ENCODE results near the gene GUCD1. TPM values are rescaled to one million over a fixed set of nuclear protein-coding genes. Genes with fewer than 3 reads are reported as not detected.

Gene GUCD1
- total and polyA plus RNA-seq, 2 of the 13 experiments (the other 11 are each of a cell fraction or from before 2014, with no cell fraction given), result 128 to 245 TPM

DNA sequence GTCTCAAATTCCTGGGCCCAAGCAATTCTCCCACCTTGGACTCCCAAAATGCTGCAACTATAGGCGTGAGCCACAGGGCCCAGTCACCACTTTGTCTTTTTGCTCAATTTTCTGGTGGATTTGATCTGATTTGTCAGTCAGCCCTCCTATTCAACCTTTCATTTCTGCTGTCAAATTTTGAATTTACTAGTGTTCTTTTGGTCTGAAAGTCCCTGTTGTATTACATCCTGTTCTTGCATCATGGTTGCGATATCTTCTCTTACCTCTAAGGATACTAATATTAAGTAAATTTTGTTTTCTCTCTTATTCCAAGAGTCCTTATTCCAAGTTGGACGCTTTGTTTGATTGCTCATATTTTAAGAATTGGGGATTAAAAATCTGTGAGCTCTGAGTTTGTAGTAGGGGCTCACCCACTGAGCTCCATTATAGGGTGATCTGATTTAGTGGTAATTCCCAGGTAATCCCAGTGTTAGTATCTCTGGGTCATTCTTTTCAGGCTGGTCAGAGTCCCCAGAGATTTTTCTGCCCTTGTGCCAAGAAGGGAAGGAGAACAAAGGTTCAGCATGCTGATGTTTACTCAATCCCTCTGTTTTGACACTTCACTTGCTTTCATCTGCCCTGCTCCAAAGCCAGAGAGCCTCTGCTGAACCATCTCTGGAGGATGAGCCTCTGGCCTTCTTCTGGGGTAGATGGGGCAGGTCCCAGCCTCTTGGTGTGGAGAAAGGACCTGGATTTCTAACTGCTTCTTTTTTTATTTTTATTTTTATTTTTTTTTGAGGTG is 49.8 kb downstream of the GUCD1 start (continued):
- TF ChIP-seq, protein P1, sequence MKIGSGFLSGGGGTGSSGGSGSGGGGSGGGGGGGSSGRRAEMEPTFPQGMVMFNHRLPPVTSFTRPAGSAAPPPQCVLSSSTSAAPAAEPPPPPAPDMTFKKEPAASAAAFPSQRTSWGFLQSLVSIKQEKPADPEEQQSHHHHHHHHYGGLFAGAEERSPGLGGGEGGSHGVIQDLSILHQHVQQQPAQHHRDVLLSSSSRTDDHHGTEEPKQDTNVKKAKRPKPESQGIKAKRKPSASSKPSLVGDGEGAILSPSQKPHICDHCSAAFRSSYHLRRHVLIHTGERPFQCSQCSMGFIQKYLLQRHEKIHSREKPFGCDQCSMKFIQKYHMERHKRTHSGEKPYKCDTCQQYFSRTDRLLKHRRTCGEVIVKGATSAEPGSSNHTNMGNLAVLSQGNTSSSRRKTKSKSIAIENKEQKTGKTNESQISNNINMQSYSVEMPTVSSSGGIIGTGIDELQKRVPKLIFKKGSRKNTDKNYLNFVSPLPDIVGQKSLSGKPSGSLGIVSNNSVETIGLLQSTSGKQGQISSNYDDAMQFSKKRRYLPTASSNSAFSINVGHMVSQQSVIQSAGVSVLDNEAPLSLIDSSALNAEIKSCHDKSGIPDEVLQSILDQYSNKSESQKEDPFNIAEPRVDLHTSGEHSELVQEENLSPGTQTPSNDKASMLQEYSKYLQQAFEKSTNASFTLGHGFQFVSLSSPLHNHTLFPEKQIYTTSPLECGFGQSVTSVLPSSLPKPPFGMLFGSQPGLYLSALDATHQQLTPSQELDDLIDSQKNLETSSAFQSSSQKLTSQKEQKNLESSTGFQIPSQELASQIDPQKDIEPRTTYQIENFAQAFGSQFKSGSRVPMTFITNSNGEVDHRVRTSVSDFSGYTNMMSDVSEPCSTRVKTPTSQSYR (CRISPR knock-in tag; IDR thresholded peaks at IDR 0.05; ENCODE audit: borderline replicate concordance), result peak; percentile 37; the same call in 1 of the 2 replicates
- no peak for TF ChIP-seq GABPA (IDR thresholded peaks at IDR 0.05; ENCODE audit: low read depth, low read length)
- 0 out of 2 replicates have a peak, but pooled peaks have one; percentile 30 for TF ChIP-seq GABPA (CRISPR knock-in tag; IDR thresholded peaks at IDR 0.05; ENCODE audit: low read depth)
- no peak for TF ChIP-seq ARNT (IDR thresholded peaks at IDR 0.05)
- TF ChIP-seq, protein P2, sequence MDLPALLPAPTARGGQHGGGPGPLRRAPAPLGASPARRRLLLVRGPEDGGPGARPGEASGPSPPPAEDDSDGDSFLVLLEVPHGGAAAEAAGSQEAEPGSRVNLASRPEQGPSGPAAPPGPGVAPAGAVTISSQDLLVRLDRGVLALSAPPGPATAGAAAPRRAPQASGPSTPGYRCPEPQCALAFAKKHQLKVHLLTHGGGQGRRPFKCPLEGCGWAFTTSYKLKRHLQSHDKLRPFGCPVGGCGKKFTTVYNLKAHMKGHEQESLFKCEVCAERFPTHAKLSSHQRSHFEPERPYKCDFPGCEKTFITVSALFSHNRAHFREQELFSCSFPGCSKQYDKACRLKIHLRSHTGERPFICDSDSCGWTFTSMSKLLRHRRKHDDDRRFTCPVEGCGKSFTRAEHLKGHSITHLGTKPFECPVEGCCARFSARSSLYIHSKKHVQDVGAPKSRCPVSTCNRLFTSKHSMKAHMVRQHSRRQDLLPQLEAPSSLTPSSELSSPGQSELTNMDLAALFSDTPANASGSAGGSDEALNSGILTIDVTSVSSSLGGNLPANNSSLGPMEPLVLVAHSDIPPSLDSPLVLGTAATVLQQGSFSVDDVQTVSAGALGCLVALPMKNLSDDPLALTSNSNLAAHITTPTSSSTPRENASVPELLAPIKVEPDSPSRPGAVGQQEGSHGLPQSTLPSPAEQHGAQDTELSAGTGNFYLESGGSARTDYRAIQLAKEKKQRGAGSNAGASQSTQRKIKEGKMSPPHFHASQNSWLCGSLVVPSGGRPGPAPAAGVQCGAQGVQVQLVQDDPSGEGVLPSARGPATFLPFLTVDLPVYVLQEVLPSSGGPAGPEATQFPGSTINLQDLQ (CRISPR knock-in tag; IDR thresholded peaks at IDR 0.05), result no peak
- no peak for TF ChIP-seq ATF1 (CRISPR knock-in tag; IDR thresholded peaks at IDR 0.05)
- no peak for TF ChIP-seq TMF1 (CRISPR knock-in tag; IDR thresholded peaks at IDR 0.05; ENCODE audit: low read depth)
- TF ChIP-seq ZNF878 (CRISPR knock-in tag; IDR thresholded peaks at IDR 0.05), result 0 out of 2 replicates have a peak, but pooled peaks have one; percentile 60
- TF ChIP-seq NKX3-1 (CRISPR knock-in tag; IDR thresholded peaks at IDR 0.05), result no peak
- TF ChIP-seq, protein P3, sequence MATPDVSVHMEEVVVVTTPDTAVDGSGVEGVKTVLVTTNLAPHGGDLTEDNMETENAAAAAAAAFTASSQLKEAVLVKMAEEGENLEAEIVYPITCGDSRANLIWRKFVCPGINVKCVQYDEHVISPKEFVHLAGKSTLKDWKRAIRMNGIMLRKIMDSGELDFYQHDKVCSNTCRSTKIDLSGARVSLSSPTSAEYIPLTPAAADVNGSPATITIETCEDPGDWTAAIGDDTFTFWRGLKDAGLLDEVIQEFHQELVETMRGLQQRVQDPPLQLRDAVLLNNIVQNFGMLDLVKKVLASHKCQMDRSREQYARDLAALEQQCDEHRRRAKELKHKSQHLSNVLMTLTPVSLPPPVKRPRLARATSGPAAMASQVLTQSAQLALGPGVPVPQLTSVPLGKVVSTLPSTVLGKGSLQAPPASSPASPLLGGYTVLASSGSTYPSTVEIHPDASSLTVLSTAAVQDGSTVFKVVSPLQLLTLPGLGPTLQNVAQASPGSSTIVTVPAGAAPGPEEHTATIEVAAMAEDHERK (CRISPR knock-in tag; IDR thresholded peaks at IDR 0.05; ENCODE audit: low read depth), result no peak
- TF ChIP-seq TBL1XR1 (IDR thresholded peaks at IDR 0.05; ENCODE audit: borderline replicate concordance, low read length, partially characterized antibody), result no peak
- peak; percentile 32; the same call in 1 of the 2 replicates for TF ChIP-seq ZNF547 (CRISPR knock-in tag; IDR thresholded peaks at IDR 0.05)
- no peak for TF ChIP-seq ZC3H4 (CRISPR knock-in tag; IDR thresholded peaks at IDR 0.05; ENCODE audit: borderline replicate concordance)
- TF ChIP-seq SIN3B (IDR thresholded peaks at IDR 0.05; ENCODE audit: low read length), result no peak
- no peak for TF ChIP-seq ZNF720 (CRISPR knock-in tag; IDR thresholded peaks at IDR 0.05)
- TF ChIP-seq ZKSCAN1 (IDR thresholded peaks at IDR 0.05; ENCODE audit: low read length), result no peak
- no peak for TF ChIP-seq ZNF383 (CRISPR knock-in tag; IDR thresholded peaks at IDR 0.05; ENCODE audit: borderline replicate concordance)
- TF ChIP-seq SNAPC4 (CRISPR knock-in tag; IDR thresholded peaks at IDR 0.05), result no peak
